Measurements from ENCODE around the gene ARF4.

ARF4 gene

DNA sequence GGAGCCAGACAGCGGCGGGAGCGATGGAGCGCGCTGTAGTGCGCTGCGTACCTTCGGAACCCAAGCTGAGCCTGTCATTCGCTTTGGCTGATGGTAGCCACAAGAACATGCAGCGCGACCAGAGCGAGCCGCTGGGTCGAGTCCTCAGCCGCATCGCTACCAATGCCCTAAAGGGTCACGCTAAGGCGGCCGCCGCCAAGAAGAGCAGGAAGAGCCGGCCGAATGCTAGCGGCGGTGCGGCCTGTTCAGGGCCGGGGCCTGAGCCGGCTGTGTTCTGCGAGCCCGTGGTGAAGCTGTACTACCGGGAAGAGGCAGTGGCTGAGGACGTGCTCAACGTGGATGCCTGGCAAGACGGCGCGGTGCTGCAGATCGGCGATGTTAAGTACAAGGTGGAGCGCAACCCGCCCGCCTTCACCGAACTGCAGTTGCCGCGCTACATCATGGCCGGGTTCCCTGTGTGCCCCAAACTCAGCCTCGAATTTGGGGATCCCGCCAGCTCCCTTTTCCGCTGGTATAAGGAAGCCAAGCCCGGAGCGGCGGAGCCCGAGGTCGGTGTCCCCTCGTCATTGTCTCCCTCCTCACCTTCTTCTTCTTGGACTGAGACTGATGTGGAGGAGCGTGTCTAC lies 40.6 kb downstream of the ARF4 start:
- no peaks in the 10 kb centered on the region for H3K9me3 Mint-ChIP-seq
- peaks cover 58% of the 10 kb centered on the region for H3K36me3 Mint-ChIP-seq
- H3K4me1 Mint-ChIP-seq, result peaks cover 29% of the 10 kb centered on the region
- H3K27ac Mint-ChIP-seq, result peak overlapping the region; percentile 99
- ATAC-seq (peak; percentile 53), DNase-seq (ENCODE audit: low spot score in 2 of 2) (peak in 1 of 2 donors; percentile 72)
- peak overlapping the region; percentile 73 for H3K4me3 Mint-ChIP-seq

- no peaks in the 10 kb centered on the region for H3K9me3 Mint-ChIP-seq
- H3K4me1 Mint-ChIP-seq, result peaks cover 28% of the 10 kb centered on the region
- H3K27ac Mint-ChIP-seq, result peak within 1 kb of the TSS; percentile 99
- DNase-seq (ENCODE audit: low spot score in 2 of 2) (peak; percentile 80 to 93), ATAC-seq (peak; percentile 91)
- peak within 1 kb of the TSS; percentile 73 for H3K4me3 Mint-ChIP-seq
- H3K36me3 Mint-ChIP-seq, result peaks cover 52% of the 10 kb centered on the region
These were observed 41.2 kb downstream of the ARF4 start, which contains the start of gene PDE12 for GRCh38 chr3:57555738-57556458. Gene PDE12, plus strand, starts transcription at chr3:57556274. Its CDS starts 106 bp downstream, at chr3:57556380.

DNA sequence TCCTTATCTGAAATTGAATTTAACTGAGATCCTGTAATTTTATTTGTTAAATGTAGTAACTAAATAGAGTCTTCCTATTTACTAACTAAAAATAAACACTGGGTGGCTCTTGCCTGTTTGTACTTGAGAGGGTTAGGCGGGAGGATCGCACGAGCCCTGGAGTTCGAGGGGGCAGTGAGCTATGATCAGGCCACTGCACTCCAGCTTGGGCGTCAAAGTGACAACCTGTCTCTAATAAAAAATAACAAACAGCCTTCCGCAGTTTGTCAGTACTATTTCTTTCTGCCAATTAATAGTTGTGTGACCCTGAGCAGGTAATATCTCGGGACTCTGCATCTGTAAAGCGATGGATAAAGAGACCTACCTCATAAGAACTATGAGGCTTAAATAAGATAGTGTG lies 41.8 kb downstream of the ARF4 start:
- Mint-ChIP-seq H3K36me3 (peaks cover 46% of the 10 kb centered on the region), H3K4me3 (peak overlapping the region; percentile 73), H3K4me1 (peaks cover 22% of the 10 kb centered on the region), H3K27ac (peak overlapping the region; percentile 99), H3K9me3 (no peaks in the 10 kb centered on the region)
- DNase-seq (ENCODE audit: low spot score in 2 of 2), result no peak
- ATAC-seq, result no peak

DNA sequence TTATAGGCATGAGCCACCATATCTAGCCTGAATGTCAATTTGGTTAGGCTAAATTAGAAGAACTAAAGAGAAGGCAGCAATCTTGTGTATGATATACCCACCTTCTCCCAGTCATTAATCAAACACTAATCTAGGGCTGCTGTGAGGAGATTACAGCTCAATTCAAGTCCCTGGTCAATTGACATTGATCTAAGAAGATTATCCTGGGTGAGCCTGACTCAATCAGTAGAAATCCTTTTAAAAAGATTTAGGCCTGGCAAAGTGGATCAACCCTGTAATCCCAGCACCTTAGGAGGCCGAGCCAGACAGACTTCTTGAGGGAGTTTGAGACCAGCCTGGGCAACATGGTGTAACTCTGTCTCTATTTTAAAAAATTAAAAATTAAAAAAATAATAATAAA lies 50.5 kb downstream of the ARF4 start:
- ATAC-seq, result no peak
- no peaks in the 10 kb centered on the region for H3K9me3 Mint-ChIP-seq
- no peak overlapping the region for H3K27ac Mint-ChIP-seq
- peaks cover 5% of the 10 kb centered on the region for H3K36me3 Mint-ChIP-seq
- H3K4me3 Mint-ChIP-seq, result no peak overlapping the region
- no peak for DNase-seq (ENCODE audit: low spot score in 2 of 2)
- H3K4me1 Mint-ChIP-seq, result no peaks in the 10 kb centered on the region

- Mint-ChIP-seq H3K4me3 (no peak overlapping the region), H3K36me3 (peaks cover 5% of the 10 kb centered on the region), H3K9me3 (no peaks in the 10 kb centered on the region), H3K27ac (no peak overlapping the region), H3K4me1 (no peaks in the 10 kb centered on the region)
- DNase-seq (ENCODE audit: low spot score in 2 of 2) (peak in 1 of 2 donors; percentile 12), ATAC-seq (no peak)
These were observed 51.4 kb downstream of the ARF4 start for GRCh38 chr3:57545636-57546268.

DNA sequence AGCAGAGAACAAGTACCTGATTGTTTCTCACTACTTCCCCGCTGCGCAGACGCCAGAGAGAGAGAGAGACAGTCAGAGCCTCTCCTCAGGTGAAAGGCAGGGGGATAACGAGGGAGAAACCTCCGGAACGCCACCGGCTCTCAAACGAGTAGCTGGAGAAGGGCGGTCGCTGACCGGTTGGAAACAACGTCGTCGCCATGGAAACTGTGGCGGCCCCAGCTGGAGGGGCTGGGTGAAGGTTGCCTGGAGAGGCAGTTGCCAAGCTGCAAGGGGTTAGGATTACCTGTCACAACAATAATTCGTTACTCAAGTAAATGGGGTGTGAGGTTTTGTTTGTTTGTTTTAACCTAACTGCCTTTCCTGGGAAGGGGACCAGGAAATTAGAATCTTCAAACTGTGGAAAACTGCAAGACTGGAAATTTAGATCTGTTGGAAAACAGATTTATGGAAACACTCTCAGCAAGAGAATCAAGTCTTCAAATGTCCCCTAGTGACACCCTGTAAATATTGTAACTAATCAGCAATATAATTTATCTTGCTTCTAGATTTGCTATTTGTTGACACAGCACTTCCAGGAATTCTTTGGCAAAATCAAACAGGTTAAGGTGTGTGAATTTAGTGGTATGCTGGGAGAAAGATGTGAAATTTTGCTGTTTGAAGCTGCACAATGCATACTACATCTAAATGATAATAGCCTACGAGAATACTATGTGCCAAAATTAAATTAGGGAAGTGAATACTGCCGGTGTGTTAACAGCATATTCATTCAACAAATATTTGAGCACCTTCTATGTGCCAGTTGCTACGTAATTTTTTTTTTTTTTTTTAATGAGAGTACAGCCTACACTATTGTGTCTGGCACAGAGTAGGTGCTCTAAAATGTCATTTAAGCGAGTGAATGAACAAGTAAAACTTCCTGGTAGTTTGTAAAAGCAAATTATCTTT lies 52.7 kb downstream of the ARF4 start, which contains the start of gene DNAH12:
Gene DNAH12, minus strand, starts transcription at position 164 of the 945 bp plus-strand sequence. CDS start 1,474 bp downstream, outside the sequence.
- H3K4me3 Mint-ChIP-seq, result no peak within 1 kb of the TSS
- peaks cover 5% of the 10 kb centered on the region for H3K36me3 Mint-ChIP-seq
- ATAC-seq (no peak), DNase-seq (ENCODE audit: low spot score in 2 of 2) (peak in 1 of 2 donors; percentile 46)
- H3K27ac Mint-ChIP-seq, result no peak within 1 kb of the TSS
- no peaks in the 10 kb centered on the region for H3K9me3 Mint-ChIP-seq
- no peaks in the 10 kb centered on the region for H3K4me1 Mint-ChIP-seq

GRCh38 chr3:57538465-57538864 lies 58.7 kb downstream of the ARF4 start:
- Mint-ChIP-seq H3K4me1 (no peaks in the 10 kb centered on the region), H3K36me3 (no peaks in the 10 kb centered on the region), H3K27ac (no peak overlapping the region), H3K4me3 (no peak overlapping the region), H3K9me3 (no peaks in the 10 kb centered on the region)
- no peak for ATAC-seq
- DNase-seq (ENCODE audit: low spot score in 2 of 2), result no peak

GRCh38 chr3:57530071-57530608 lies 67.0 kb downstream of the ARF4 start:
- H3K4me1 Mint-ChIP-seq, result no peaks in the 10 kb centered on the region
- H3K27ac Mint-ChIP-seq, result no peak overlapping the region
- ATAC-seq (no peak), DNase-seq (ENCODE audit: low spot score in 2 of 2) (no peak)
- no peaks in the 10 kb centered on the region for H3K9me3 Mint-ChIP-seq
- H3K36me3 Mint-ChIP-seq, result no peaks in the 10 kb centered on the region
- H3K4me3 Mint-ChIP-seq, result no peak overlapping the region

Data from stimulated activated effector memory CD8-positive, alpha-beta T cell treated with anti-CD3 and anti-CD28 coated beads, Interleukin-12 subunit alpha, Interleukin-12 subunit beta, amount 100 ng/mL, for 72 hours (primary cell).